Activated T-cell treated with anti-CD3 and anti-CD28 coated beads, Interleukin-2, amount 50 U/mL, for 72 hours (primary cell): ENCODE results near the gene KRT13. TPM values are rescaled to one million over a fixed set of nuclear protein-coding genes. Genes with fewer than 3 reads are reported as not detected.

Source experiments
- ATAC-seq, 2 donors: fragments of 150-1000 bp; cut with Tn5 transposase; replicated peaks in 1 of 2; 2 replicates each; pipeline ENCODE4 v1.10.0; 2021; ENCODE audit warnings: moderate library complexity in 2 of 2, mild to moderate bottlenecking in 1 of 2
- DNase-seq, 2 donors: peaks; one replicate each; pipeline ENCODE4 v3.0.0; 2021 to 2022; ENCODE audit warnings: mixed read lengths in 1 of 2
- H3K27ac Mint-ChIP-seq: one replicate; pipeline ENCODE4 v1.8.0; 2022; ENCODE audit warnings: mild to moderate bottlenecking, moderate library complexity, mixed read lengths
- H3K27me3 Mint-ChIP-seq: one replicate; pipeline ENCODE4 v1.8.0; 2022; ENCODE audit warnings: low read depth, mixed read lengths
- H3K36me3 Mint-ChIP-seq, 2 donors: one replicate each; pipeline ENCODE4 v1.8.0; 2022; ENCODE audit warnings: mixed read lengths in 2 of 2, mild to moderate bottlenecking in 1 of 2; ENCODE audit not compliant: insufficient read depth in 2 of 2
- H3K4me1 Mint-ChIP-seq: one replicate; pipeline ENCODE4 v1.8.0; 2022; ENCODE audit warnings: low read depth, mixed read lengths
- H3K4me3 Mint-ChIP-seq, 2 donors: one replicate each; pipeline ENCODE4 v1.8.0; 2022; ENCODE audit warnings: mild to moderate bottlenecking in 2 of 2, mixed read lengths in 2 of 2, moderate library complexity in 2 of 2
- H3K9me3 Mint-ChIP-seq, 2 donors: one replicate each; pipeline ENCODE4 v1.8.0; 2022; ENCODE audit warnings: mixed read lengths in 2 of 2
- total RNA-seq, 2 donors: library from RNA; stranded (reverse); gene quantifications; one replicate each; pipeline ENCODE4 v1.2.3, GENCODE V29; 2022

Gene KRT13
- total RNA-seq, 2 donors from 2014 or later, result not detected

DNA sequence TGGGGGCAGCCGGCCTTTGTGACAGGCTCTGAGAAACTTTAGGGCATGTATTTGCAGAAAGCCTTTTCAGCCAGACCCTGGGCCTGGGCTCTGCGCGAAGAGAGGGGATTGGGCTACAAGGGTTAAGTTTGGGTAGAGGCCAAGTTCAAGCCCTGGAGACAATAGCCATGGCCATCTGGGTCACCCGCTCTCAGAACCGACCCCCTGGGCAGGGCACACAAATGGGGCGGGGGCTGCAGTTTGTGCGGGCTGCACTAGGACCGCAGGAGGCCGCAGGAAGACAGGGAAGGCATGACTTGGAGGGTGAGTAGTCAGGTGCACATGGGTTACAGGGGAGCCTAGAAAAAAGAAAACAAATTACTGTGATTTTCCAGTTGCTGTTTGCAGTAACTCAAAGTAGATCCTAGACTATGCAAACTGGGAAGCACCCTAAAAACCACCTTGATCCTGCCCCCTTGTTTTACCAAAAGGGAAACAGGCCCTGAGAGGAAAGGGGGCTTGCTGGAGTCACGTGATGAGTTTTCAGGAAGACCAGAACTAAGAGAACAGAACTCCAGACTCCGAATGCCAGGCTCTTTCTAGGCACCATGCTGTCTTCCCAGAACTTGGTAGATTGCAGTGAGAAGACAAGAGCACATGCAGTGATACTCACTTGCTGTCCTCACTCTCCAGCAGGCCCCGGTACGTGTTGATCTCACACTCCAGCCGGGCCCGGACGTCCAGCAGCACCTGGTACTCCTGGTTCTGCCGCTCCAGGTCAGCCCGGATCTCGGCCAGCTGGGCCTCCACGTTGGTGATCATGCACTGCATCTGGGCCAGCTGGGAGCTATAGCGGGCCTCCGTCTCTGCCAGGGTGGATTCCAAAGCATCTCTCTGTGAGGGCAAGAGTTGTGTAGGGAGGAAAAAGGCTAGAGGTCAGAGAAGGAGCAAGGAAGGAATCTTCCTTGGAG is 28.3 kb downstream of the KRT13 start:
- peaks cover 0 to 1% of the 10 kb centered on the region in 2 donors for H3K9me3 Mint-ChIP-seq

DNA sequence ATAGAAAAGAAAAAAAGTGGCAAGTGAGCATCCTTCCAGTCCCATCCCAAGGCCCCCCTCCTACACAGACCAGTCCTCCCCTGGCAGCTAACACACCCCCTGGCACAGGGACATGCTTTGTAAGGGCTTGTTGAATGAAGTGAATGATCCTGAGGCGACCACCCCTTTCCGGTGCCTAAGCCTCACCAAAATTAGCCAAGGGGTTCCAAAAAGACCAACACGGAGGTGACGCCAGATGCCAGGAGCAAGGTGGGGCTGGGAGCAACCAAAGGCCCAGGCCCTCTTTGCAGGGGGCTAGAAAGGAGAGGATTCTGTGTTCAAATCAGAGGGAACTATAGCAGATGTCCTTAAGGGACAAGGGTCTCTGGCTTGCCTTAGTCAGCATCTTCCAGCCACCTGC is 30.0 kb downstream of the KRT13 start:
- Mint-ChIP-seq H3K4me1 (no peaks in the 10 kb centered on the region), H3K36me3 (no peaks in the 10 kb centered on the region), H3K27ac (no peak overlapping the region), H3K4me3 (no peak overlapping the region), H3K9me3 (peaks cover 0 to 1% of the 10 kb centered on the region in 2 donors), H3K27me3 (no peaks in the 10 kb centered on the region)
- DNase-seq, result no peak
- ATAC-seq, result no peak

More for the DNA sequence above, 28.3 kb downstream of the KRT13 start:
- Mint-ChIP-seq H3K4me1 (no peaks in the 10 kb centered on the region), H3K4me3 (no peak overlapping the region), H3K36me3 (no peaks in the 10 kb centered on the region), H3K27me3 (no peaks in the 10 kb centered on the region), H3K27ac (no peak overlapping the region)
- ATAC-seq, result no peak
- DNase-seq, result no peak

DNA sequence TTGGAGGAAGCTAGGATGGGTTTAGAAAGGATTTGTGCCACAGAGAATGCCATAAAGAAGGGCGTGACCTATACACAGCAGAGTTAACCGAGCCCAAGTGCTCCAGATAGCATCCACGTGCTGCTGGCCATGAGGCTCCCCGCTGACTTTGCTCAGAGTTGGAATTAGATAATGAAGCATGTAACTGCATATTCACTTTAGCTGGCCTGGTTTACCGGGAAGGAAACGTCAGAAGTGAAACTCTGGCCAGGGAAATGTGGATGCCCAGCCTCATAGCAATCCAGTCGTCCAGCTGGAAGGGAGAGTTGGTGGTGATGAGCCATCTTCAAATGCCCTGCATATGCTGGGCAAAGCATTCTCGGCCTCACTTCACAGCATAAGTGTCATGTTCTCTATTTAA is 30.5 kb downstream of the KRT13 start:
- Mint-ChIP-seq H3K9me3 (peaks cover 0 to 2% of the 10 kb centered on the region in 2 donors), H3K36me3 (no peaks in the 10 kb centered on the region), H3K27me3 (no peaks in the 10 kb centered on the region), H3K27ac (no peak overlapping the region), H3K4me3 (no peak overlapping the region), H3K4me1 (no peaks in the 10 kb centered on the region)
- ATAC-seq (no peak), DNase-seq (no peak)

DNA sequence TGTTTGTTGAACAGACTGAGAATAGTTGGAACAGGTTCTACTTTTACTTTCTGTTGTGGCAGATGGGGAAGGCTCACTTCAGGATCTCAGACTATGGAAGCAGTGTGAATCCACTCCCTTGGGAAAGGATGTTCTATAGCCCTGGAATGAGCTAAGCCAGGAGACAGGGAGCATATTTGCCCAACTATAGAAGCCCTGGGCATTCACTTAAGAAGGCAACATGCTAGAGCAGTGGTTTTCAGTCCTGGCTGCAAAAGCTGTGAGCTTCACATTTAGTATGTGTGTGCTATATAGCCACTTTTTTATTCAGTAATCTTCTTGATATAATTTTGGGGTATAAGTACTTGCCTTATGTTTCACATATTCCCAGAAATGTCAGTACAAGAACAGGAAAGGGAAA is 37.1 kb downstream of the KRT13 start:
- Mint-ChIP-seq H3K9me3 (peaks cover 2% of the 10 kb centered on the region in 2 donors), H3K36me3 (no peaks in the 10 kb centered on the region), H3K4me1 (no peaks in the 10 kb centered on the region), H3K4me3 (no peak overlapping the region), H3K27me3 (no peaks in the 10 kb centered on the region), H3K27ac (no peak overlapping the region)
- no peak for DNase-seq
- ATAC-seq, result no peak

DNA sequence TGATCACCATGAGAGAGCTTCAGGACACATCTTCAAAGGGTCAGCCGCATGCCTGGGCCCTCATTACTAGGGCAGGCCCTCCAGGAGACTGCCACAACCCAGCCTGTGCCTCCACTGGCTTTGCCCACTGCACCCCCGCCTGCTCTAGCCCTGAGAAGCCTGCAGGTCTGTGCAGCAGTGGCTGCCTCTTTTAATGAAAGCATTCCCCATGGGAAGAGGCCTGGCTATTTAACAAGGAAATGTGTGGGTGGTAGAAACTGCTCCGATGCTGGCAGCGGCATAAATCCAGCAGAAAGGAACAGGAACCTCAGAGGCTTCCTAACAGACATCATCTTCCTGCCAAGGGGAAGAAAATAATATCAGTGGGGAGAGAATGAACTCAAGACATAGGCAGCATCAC is 37.9 kb downstream of the KRT13 start:
- H3K36me3 Mint-ChIP-seq, result no peaks in the 10 kb centered on the region
- H3K27ac Mint-ChIP-seq, result no peak overlapping the region
- peaks cover 2% of the 10 kb centered on the region in 2 donors for H3K9me3 Mint-ChIP-seq
- no peaks in the 10 kb centered on the region for H3K27me3 Mint-ChIP-seq
- H3K4me1 Mint-ChIP-seq, result no peaks in the 10 kb centered on the region
- ATAC-seq (no peak), DNase-seq (no peak)
- H3K4me3 Mint-ChIP-seq, result no peak overlapping the region

DNA sequence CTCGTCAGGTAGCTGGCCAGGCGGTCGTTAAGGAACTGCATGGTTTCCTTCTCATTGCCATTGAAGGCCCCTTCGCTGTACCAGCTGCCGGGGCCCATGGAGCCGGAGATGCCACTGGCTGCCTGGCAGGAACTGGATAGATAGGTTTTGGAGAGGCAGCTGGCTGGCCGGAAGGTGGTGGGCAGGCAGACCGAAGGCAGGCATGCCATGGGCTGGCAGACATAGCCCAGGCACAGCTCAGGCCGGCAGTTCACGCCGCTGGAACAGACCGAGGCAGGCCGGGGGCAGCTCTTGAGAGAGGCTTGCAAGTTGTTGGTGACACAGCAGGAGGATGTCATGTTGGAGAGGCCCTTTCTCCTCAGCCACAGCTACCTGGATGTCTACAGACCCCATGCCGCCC is 38.4 kb downstream of the KRT13 start, which contains the start of gene KRT32:
Gene KRT32 (minus strand): TSS at position 399 of the 400 bp plus-strand sequence. CDS start 61 bp downstream, at position 338.
- H3K36me3 Mint-ChIP-seq, result no peaks in the 10 kb centered on the region

DNA sequence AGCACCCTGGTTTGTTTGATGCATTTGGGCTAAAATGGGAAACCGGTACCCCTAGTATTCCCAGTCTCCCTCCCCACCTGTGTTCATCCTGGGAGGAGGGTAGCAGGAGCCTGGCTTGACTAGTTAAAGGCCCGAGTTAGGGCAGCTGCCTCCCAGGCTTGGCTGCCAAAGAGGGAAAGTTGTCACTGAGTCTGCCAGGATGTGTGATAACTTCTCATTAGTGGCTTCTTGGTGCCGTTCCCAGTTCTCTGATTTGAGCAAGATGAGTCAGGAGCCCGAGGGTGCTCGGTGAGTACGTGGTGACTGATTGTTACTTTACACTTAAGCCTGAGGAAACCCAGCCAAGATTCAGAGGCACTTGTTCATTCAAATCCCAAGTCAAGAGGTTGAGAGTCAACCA is 40.7 kb downstream of the KRT13 start:
- H3K4me1 Mint-ChIP-seq, result no peaks in the 10 kb centered on the region
- H3K36me3 Mint-ChIP-seq, result no peaks in the 10 kb centered on the region
- H3K4me3 Mint-ChIP-seq, result no peak overlapping the region
- DNase-seq (no peak), ATAC-seq (no peak)
- H3K9me3 Mint-ChIP-seq, result peaks cover 0 to 2% of the 10 kb centered on the region in 2 donors
- H3K27me3 Mint-ChIP-seq, result peaks cover 6% of the 10 kb centered on the region
- no peak overlapping the region for H3K27ac Mint-ChIP-seq

More for the DNA sequence above, 38.4 kb downstream of the KRT13 start, which contains the start of gene KRT32:
- DNase-seq (no peak), ATAC-seq (no peak)
- Mint-ChIP-seq H3K27me3 (no peaks in the 10 kb centered on the region), H3K4me3 (no peak within 1 kb of the TSS), H3K9me3 (peaks cover 2% of the 10 kb centered on the region in 2 donors), H3K4me1 (no peaks in the 10 kb centered on the region), H3K27ac (no peak within 1 kb of the TSS)

DNA sequence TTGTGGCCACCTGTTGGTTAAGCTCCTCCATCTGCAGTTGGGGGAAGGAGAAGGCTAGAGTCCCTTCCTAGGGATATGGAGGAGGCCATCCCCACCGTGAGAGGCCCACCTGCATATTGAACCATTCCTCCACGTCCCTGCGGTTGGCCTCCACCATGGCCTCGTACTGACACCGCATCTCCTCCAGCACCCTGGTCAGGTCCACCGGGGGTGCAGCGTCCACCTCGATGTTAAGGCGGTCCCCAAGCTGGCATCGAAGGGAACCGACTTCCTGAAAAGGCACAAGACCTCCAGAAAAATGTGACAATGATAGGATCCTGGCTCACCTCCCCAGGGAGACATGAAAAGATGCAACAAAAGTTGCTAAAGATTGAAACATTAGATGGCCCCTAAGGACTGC is 41.2 kb downstream of the KRT13 start:
- H3K27me3 Mint-ChIP-seq, result peaks cover 6% of the 10 kb centered on the region

DNA sequence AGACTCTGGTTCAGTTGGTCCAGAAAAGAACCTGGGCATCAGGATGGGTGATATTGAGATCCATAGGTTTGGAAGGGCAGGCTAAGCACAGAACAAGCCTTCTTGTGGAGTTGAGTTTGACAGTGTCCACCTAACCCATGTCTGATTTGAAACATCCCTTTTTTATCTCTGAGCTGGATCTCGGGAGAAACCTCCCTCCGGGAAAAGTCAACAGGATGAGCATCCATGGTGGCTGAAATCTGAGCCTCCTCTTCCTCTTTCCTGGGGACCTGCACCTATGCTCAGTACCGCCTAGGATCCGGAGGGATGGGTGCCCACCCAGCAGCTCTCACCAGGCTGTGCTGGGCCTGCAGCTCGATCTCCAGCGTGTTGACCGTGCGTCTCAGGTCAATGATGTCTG is 41.7 kb downstream of the KRT13 start:
- DNase-seq (no peak), ATAC-seq (no peak)
- Mint-ChIP-seq H3K27ac (no peak overlapping the region), H3K36me3 (no peaks in the 10 kb centered on the region), H3K27me3 (peaks cover 6% of the 10 kb centered on the region), H3K4me3 (no peak overlapping the region), H3K4me1 (no peaks in the 10 kb centered on the region), H3K9me3 (peaks cover 0 to 2% of the 10 kb centered on the region in 2 donors)

More for the DNA sequence above, 41.2 kb downstream of the KRT13 start:
- no peak for ATAC-seq
- Mint-ChIP-seq H3K4me1 (no peaks in the 10 kb centered on the region), H3K36me3 (no peaks in the 10 kb centered on the region), H3K27ac (no peak overlapping the region), H3K9me3 (peaks cover 0 to 2% of the 10 kb centered on the region in 2 donors), H3K4me3 (no peak overlapping the region)
- DNase-seq, result no peak

DNA sequence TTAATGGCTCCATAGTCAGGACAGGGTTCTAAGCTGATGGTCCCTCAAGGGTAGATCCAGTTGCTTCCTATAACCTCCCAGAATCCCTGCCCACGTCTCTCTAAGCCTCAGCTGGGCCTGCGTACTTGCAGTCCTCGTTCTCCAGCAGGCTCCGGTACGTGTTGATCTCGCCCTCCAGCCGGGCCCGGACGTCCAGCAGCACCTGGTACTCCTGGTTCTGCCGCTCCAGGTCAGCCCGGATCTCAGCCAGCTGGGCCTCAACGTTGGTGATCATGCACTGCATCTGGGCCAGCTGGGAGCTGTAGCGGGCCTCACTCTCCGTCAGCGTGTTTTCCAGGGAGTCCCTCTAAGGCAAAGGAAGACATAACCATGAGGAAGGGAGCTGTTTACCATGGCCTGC is 42.7 kb downstream of the KRT13 start:
- Mint-ChIP-seq H3K4me3 (no peak overlapping the region), H3K27ac (no peak overlapping the region), H3K27me3 (peaks cover 6% of the 10 kb centered on the region), H3K4me1 (no peaks in the 10 kb centered on the region), H3K9me3 (no peaks in the 10 kb centered on the region), H3K36me3 (no peaks in the 10 kb centered on the region)
- no peak for DNase-seq
- ATAC-seq, result no peak

DNA sequence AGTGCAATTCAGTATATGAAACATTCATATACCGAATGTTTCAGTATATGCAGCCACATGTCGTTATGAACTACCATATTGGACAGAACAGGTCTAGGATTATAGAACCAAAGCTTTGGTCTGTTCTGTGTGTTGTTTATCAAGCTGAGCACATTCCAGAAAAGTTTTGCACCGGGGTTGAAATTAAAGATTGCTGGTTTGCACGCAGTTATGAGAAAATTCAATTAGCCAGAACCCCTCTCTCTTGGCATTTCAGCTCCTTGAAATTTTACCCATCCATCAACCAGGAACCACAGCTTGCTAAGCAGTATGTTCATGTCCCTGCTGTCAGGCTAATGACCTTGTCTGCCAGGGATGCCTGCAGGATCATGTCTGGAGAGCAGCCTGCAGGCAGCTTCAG is 47.7 kb downstream of the KRT13 start:
- Mint-ChIP-seq H3K27me3 (peaks cover 6% of the 10 kb centered on the region), H3K36me3 (no peaks in the 10 kb centered on the region), H3K27ac (no peak overlapping the region), H3K4me3 (no peak overlapping the region), H3K4me1 (no peaks in the 10 kb centered on the region), H3K9me3 (peaks cover 0 to 2% of the 10 kb centered on the region in 2 donors)
- ATAC-seq (no peak), DNase-seq (no peak)

DNA sequence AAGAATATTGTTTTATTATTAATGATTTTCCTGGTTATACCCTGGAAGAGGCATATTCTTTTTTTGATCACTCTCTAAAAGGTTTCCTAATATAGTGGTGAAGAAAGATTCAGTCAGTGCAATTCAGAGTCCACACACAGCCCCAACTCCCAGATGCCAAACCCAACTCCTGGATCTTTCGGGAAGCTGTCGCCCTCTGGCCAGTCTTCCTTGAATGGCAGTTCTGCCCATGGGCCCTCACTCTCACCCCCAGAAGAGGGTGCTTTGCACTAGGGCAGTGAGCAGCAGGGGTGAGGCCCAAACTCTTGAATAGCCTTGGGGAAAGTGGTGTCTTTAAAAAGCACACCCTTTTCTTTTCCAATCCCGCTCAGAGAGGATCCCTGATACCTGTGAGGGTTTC is 49.2 kb downstream of the KRT13 start:
- ATAC-seq, result no peak
- Mint-ChIP-seq H3K27ac (no peak overlapping the region), H3K4me3 (no peak overlapping the region), H3K9me3 (peaks cover 0 to 2% of the 10 kb centered on the region in 2 donors), H3K4me1 (no peaks in the 10 kb centered on the region), H3K36me3 (no peaks in the 10 kb centered on the region), H3K27me3 (peaks cover 6% of the 10 kb centered on the region)
- no peak for DNase-seq

DNA sequence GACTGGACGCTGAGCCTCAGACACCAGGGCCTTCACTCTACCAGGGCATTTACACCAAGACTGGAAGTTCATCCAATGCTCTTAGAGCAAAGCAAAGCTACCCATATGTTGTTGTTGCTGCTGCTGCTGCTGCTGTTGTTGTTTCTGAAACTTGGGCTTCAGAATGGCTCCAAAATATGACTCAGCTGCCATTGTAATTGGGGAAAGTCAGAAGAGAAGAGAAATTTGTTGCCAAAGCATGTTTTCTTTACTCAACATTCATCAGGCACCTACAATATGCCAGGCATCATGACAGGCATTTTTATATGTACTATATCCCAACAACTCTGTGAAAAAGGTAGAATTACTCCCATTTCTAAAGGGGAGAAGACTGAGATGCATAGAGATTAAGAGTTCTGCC is 50.2 kb downstream of the KRT13 start:
- DNase-seq (no peak), ATAC-seq (no peak)
- Mint-ChIP-seq H3K27me3 (peaks cover 2% of the 10 kb centered on the region), H3K4me1 (no peaks in the 10 kb centered on the region), H3K36me3 (no peaks in the 10 kb centered on the region), H3K4me3 (no peak overlapping the region), H3K27ac (no peak overlapping the region), H3K9me3 (peaks cover 0 to 2% of the 10 kb centered on the region in 2 donors)
